Skin of body (tissue), 1 donor: ENCODE results near the gene SMIM45.

ENCODE experiments used
- DNase-seq: peaks from one replicate; lab custom pipeline; 2025; lab: John Stamatoyannopoulos, UW

SMIM45 gene

GRCh38 chr22:41951898-41952474 is at the start of gene SMIM45:
TSS of gene SMIM45 (plus strand) at chr22:41952150.
- no peak for DNase-seq

GRCh38 chr22:41902932-41903421 is 49.0 kb upstream of the SMIM45 start:
- DNase-seq: no peak

GRCh38 chr22:41904450-41905410 is 47.2 kb upstream of the SMIM45 start:
- DNase-seq: no peak

DNA sequence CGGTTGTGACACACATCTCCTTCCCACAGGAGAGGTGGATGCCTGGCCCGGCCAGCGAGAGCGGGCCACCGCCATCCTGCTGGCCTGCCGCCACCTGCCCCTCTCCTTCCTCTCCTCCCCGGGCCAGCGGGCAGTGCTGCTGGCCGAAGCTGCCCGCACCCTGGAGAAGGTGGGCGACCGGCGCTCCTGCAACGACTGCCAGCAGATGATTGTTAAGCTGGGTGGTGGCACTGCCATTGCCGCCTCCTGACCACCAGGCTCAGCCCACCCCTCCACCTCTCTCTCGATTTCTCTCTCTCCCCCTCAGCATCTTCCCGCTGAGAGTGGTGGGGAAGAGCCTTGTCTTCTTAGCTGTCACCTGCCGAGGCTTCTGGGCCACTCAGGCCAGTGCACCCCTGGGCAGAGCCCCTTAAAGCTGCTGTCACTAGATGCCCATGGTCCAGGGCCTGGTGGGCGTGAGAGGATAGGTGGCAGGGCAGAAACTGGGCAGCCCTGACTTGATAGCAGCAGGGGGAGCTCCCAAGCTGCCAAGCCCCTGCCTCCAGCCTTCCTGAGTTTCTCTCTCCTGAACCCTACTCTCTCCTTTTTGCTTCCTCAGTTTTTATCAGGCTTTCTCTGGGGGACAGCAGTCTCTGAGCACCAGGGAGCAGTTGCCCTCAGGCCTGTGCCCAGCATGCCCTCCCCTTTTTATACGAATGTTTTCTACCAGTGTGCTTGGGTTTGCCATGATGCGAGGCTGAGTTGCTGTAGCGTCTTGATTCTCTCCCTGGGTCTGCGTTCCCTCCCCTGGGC is 46.3 kb upstream of the SMIM45 start:
- no peak for DNase-seq

GRCh38 chr22:41906822-41907221 is 45.1 kb upstream of the SMIM45 start:
- DNase-seq: no peak

DNA sequence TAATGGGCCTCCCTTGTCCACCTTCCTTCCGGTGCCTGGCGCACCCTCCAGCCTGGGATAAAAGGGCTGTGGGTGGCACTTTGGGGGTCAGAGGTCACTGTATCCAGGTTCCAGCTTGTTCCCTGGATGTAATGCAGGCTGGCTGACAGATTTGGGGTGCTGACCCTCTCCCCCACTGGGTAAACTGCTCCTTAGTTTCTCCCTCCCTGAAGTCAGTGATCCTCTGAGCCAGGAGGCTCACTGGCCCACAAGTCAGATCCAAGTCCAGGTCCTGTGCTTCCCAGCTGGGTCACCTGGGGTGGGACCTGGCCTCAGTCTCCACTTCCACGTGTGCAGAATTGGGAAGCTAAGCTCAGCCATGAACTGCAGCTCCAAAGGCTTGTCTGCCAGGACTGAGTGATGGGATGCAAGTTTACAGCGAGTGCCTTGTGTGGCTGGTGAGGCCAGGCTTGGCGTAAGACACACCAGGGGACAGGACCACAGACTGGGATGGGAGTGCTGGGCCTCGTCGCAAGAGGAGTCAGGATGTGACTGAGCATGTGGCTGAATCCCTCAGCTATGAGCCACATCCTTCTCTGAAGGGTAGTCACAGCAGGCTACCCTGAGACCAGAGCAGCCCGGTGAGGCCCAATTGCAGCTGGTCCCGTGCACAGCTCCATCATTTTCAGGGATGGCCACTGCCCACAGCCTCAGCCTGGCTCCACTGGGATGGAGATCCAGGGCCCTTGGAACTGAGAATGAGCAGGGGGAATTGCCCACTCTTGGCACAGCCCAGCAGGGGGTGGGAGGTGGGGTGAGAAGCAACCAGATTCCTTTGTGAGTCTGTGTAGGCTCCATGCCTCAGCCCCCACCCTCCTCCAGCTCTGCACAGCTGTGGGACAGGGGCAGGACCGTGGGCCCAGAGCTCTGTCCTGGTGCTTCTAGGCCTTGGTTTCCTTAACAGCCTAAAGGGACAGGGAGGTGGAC is 44.2 kb upstream of the SMIM45 start:
- DNase-seq: no peak

DNA sequence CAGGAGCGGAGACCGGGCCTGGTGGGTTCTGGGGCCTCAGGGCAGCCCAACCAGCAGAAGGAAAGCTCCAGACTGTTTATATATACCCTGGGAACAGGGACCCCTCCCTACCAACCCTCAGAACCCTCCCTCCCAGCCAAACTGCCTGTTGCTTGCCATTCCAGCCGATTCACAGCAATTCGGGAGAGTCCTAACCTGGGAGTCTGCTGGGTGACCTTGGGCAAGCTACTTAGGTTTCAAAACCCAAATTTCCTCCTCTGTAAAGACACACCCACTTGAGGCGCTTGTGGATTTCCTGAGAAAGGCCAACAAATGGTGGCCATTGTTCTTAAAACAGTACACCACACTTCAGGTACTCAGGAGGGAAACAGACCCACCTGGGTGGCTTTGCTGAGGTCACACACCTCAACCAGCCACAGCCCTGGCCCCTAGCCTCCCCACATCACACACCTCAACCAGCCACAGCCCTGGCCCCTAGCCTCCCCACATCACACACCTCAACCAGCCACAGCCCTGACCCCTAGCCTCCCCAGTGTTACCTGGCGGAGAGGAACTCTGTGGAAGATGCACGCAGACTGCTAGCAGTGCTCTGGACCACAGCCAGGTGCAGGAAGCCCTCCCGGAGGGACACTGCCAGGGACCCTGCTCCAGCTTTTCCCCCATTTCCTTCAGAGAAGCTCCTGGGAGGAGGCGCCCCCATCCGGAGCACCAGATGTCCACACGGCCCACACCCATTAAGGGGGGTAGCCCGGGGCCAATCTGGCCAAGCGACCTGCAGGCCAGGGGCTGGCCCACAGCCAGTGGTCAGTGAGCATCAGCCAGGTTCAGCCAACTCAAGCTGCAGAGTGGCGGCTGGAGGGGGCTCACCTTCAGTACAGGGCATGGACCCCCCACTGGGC is 43.3 kb upstream of the SMIM45 start:
- no peak for DNase-seq

GRCh38 chr22:41909310-41910049 is 42.5 kb upstream of the SMIM45 start:
- DNase-seq: no peak

- DNase-seq: no peak
Measured at GRCh38 chr22:41910050-41911000, 41.6 kb upstream of the SMIM45 start.

DNA sequence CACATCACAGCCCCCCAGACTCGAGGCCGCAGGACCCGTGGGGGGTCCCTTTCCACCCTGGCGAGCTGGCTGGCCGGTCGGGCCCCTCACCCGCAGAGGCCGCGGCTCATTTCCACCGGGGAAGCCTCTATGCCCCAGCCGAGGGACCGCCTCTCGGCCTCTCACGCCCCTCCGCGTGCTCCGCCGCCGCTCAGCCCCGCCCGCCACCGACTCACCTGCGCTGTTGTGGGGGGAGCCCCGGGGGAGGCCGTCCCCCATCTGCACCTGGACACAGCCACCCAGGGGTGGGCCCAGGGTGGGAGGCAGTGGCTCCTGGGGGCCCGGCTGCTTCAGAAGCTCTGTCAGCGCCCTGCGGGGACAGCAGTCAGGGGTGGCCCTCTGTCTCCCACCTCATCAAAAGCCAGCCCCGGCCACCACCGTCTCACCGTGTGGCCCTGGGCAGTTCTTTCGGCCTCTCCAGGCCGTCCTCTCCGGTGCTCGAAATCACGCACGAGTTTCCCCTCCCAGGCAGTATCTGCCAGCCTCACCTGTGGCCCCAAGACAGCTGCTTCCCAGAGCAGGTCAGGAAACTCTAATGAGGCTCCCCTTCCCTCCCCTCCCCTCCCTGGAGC is 40.8 kb upstream of the SMIM45 start:
- no peak for DNase-seq

- DNase-seq: no peak
Measured at GRCh38 chr22:41912338-41913039, 39.5 kb upstream of the SMIM45 start.

- DNase-seq: no peak
Measured at GRCh38 chr22:41913040-41913719, 38.8 kb upstream of the SMIM45 start.

DNA sequence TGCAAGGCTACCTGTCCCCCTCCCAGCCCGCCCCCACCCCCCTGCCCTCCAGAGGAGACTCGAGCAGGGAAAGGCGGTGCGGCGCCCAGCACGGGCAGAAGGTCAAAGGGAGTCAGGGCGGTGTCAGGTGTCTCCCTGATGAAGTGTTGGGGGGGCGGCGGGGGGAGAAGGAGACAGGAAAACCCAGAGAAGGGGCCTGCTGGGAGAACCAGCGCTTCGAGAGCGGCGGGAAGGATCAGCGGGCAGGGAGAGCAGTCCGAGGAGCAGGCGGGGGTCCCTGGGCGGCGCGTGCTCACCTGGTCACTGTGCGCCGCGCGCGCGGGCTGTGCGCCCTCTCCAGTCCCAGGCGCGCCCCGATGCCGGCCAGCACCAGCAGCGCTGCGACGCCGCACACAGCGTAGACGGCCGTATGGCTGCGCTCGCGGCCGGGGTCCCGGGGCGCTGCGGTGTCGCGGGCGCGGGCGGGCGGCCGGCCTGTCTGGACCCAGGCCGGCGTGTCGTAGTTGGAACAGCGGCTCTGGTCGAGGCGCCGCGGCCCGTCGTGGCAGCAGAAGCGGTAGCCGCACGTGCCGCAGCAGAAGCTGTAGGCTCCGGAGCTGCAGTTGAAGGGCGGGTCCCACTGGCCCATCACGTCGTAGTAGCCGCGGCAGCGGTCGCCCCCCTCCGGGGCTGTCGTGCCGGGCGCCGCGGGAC is 38.0 kb upstream of the SMIM45 start:
- DNase-seq: no peak

DNA sequence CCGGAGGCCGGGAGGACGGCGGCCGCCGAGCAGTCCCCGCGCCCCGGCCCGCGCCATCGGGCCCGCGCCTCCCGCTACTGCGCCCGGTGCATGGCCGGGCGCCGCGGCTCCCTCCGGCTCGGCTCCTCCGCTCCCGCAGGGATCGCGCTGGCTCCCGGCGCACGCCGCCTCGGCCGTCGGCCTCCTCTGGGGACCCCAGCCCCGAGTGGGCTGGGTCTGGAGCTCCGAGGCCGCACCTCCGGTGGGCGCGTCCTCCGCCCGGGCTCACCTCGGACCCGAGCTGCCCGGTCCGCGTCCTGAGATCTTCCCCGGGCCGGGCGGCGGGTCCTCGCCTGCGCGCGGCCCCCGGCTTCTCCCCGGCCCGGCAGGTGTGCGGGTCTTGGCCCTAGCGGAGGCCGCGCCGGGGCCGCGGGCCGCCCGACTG is 37.3 kb upstream of the SMIM45 start:
- DNase-seq: no peak

- DNase-seq: no peak
Measured at GRCh38 chr22:41915035-41915785, 36.7 kb upstream of the SMIM45 start, which contains the start of gene SHISA8. TSS of gene SHISA8 (minus strand) at chr22:41915074. CDS start at chr22:41914667, 407 bp downstream.
